Stimulated activated naive CD8-positive, alpha-beta T cell treated with anti-CD3 and anti-CD28 coated beads, Interleukin-15, Interleukin-2, amounts not matched to agents 100 U/mL and 50 U/mL, for 24 hours (primary cell): ENCODE data around the gene PRIMPOL.
"Not testable (repeated sequence)": the region's sequence is repeated elsewhere in the genome, so short reads cannot be mapped to it uniquely, and the experiment has no call there.

ENCODE experiments used
- ATAC-seq: fragments of 150-1000 bp; cut with Tn5 transposase; one replicate; pipeline ENCODE4 v1.10.0; 2021
- DNase-seq: peaks from one replicate; pipeline ENCODE4 v3.0.0; 2021

Gene PRIMPOL

DNA sequence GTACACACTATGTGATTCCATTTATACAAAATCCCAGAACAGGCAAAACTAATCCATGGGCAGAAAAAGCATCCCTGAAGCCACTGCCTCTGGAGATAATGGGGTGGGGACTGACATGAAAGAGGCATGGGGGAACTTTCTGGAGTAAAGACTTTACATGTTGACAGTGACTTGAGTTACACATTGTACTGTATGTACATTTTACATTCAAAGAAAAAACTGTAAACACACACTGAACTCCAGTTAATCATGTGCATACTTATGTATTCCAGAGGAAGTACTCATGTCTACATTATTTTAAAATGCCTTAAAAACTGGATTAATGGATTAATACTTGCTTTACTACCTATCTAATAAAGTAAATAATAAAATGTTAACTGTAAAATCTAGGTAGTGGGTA lies 62.8 kb downstream of the PRIMPOL start:
- ATAC-seq (no peak), DNase-seq (no peak)

DNA sequence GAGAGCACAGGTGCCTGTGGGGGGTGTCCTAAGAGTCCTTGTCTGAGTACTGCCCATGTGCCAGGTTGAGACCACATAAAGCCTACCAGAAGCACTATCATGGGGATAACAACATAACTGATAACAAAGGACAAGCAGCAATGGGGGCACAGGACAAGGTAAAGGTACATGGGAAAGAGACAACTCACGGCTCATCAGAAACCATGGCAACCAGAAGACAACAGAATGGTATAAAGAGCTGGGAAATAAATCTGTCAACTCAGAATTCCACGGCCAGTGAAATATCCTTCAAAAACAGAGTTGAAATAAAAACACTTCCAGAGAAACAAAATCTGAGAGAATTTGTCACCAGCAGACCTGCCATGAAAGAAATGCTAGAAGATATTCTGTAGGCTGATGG lies 64.3 kb downstream of the PRIMPOL start:
- DNase-seq (no peak), ATAC-seq (no peak)

- ATAC-seq (no peak), DNase-seq (no peak)
Observed at GRCh38 chr4:184715526-184715925, 66.0 kb downstream of the PRIMPOL start.

DNA sequence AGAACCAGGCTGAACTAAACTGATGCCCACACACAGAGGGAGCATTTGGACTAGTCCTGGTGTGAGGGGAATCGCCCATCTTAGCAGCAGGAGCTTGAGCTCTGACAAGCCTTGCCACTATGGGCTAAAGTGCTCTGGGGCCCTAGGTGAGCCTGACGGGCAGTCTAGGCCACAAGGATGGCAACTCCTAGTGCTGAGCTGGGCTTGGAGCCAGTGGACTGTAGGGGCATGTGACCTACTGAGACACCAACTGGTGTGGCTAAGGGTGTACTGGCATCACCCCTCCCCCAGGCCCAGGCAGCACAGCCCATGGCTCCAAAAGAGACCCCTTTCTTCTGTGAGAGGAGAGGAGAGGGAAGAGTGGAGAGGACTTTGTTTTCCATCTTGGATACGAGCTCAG lies 69.9 kb downstream of the PRIMPOL start:
- ATAC-seq: no peak
- DNase-seq: no peak

DNA sequence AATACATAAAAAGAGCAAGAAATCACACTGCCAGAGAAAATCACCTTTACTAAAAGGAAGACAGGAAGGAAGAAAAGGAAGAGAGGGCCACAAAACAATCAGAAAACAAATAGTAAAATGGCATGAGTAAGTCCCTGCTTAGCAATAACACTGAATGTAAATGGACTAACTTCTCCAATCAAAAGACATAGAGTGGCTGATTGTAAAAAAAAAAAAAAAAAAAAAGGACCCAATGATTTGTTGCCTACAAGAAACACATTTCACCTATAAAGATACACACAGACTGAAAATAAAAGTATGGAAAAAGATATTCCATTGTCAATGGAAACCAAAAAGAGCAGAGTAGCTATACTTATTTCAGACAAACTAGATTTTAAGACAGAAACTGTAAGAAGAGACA lies 71.7 kb downstream of the PRIMPOL start:
- ATAC-seq (no peak), DNase-seq (no peak)

GRCh38 chr4:184722798-184723197 lies 73.3 kb downstream of the PRIMPOL start:
- DNase-seq: no peak

GRCh38 chr4:184727430-184727829 lies 77.9 kb downstream of the PRIMPOL start:
- ATAC-seq (no peak), DNase-seq (no peak)

More at GRCh38 chr4:184722798-184723197, 73.3 kb downstream of the PRIMPOL start:
- no peak for ATAC-seq

GRCh38 chr4:184728858-184729257 lies 79.3 kb downstream of the PRIMPOL start:
- DNase-seq: no peak
- ATAC-seq: no peak

DNA sequence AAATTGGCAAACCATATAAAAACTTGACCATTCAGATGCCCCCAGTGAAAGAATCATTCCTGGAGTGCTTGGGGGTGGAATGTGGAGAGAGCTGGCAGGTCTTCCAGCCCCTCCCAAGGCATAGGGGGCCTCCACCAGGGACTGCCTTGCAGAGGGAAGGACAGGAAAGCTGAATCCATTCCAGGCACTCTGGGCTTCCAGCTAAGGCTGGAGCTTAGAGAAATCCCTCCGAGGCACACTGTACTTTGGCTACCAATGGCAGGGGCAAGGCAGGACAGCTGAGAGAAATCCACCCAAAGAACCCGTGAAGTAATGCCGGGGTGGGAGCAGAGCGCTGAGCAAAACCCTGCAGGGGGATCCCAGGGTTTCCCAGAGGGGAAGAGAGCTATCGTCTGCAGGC lies 80.4 kb downstream of the PRIMPOL start:
- DNase-seq (no peak), ATAC-seq (no peak)

DNA sequence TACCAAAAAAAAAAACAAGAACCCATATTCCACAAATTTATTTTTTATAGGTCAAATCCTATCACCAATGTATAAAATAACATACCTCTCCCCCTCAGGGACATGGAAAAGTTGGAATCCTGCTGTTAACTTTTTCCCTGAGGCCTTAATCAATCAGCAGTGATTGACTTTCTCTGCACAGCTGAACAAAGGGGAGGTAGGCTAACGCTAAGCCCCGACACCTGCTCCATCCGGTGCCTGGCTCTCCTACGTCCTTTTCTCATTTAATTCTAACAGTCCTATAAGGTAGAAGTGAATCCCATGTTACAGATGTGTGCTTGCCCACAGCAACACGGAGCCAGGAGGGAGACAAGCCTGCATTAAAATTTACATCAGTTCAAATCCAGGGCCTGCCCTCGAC lies 81.5 kb downstream of the PRIMPOL start:
- DNase-seq: no peak

GRCh38 chr4:184732126-184732525 lies 82.6 kb downstream of the PRIMPOL start:
- DNase-seq (no peak), ATAC-seq (no peak)

More for the DNA sequence above, 81.5 kb downstream of the PRIMPOL start:
- no peak for ATAC-seq

GRCh38 chr4:184733654-184734524 lies 84.4 kb downstream of the PRIMPOL start, which contains the start of gene CENPU:
CENPU (minus strand) TSS chr4:184734096; CDS start chr4:184734062, 34 bp downstream.
- DNase-seq: peak; percentile 96
- ATAC-seq: peak; percentile 91

GRCh38 chr4:184734758-184735157 lies 85.2 kb downstream of the PRIMPOL start:
- no peak for DNase-seq
- ATAC-seq: no peak

- not testable (repeated sequence) for ATAC-seq, DNase-seq
Observed at GRCh38 chr4:184739575-184739974, 90.0 kb downstream of the PRIMPOL start.

- DNase-seq: no peak
- ATAC-seq: no peak
Observed at GRCh38 chr4:184740980-184741391, 91.4 kb downstream of the PRIMPOL start.

- not testable (repeated sequence) for DNase-seq, ATAC-seq
Observed at GRCh38 chr4:184741651-184742050, 92.1 kb downstream of the PRIMPOL start.

DNA sequence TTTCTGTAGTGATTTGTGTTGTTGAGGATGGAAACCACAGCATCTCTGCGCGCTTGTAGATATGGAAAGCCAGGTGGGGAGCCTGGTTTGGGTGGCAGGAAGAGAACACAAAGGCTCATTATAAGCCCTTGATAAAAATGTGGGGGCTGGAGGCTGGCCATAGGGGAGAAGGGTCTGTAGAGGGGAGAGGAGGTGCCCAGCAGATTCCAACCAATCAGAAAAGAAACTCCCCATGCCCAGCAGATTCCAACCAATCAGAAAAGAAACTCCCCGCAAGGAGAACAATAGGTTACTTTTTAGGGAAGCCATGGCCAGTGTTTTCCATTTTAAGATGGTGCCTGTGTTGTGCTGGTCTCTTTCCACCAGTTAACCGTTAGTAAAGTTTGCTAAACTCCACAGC lies 94.1 kb downstream of the PRIMPOL start:
- DNase-seq (no peak), ATAC-seq (no peak)

DNA sequence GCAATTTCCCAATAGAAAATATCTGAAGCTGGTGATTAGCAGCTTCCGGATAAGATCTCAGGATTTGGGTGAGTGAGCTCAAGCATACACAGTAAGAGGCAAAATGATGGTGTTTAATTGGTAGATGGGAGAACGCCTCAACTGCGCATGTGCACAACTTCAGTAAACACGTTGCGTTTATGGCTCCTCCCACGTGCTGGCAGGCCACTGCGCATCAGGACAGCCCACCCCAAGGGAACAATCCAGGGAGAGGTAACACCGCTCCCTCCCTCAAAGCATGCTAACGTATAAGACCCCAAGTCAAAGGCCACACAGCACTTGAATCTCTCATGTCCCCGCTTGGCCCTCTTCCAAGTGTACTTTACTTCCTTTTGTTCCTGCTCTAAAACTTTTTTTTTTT lies 94.7 kb downstream of the PRIMPOL start:
- no peak for ATAC-seq
- no peak for DNase-seq
